ENCODE results near the gene EIF4G3.
A peak's percentile ranks its signal among the peaks of the same experiment; 100 is the strongest.

The EIF4G3 gene

DNA sequence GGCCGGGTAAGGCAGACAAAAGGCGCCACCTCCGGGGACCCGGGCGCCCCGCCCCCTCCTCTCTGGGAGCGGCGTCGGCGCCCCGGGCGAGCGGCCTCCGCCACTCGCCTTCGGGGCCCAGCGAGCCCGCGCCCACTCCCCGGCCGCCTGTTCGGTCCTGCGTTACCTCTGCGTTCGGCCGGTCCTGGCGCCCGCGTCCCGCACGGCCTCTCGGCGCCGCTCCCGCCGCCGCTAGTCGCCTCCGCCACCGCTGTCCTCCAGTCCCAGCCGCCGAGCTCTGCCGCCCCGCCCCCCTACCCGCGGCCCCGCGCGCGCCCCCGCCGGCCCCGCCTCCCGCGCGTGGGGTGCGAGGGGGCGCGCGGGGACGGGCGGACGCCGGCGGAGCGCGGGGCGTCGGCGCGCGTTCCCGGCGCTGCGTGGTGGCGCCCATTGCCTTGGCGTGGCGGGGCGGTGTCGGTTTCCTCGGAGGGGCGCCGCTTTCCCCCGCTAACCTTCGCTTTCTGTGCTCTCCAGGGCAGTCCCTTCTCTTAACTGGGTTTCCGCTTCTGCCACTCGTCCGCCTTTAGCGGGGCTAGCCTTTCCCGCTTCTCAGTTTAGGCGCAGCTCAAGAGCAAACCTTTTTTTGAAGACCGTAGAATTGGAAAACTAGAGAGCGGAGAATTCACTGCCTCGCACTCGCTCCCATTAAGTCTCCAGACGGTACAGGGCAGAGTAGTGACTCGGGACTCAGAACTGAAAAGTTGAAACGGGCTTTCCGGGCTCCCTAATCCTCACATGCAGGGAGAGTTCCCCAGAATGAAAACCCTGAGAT is 389.5 kb downstream of the EIF4G3 start, which contains the start of gene HP1BP3:
TSS of gene HP1BP3 (minus strand) at position 279 of the 811 bp plus-strand sequence. CDS start 6,867 bp downstream, outside the sequence.
- TF ChIP-seq ZNF274 (IDR thresholded peaks at IDR 0.05; ENCODE audit: low read depth, low read length): no peak
- peak within 1 kb of the TSS; percentile 97 for H3K4me3 ChIP-seq (ENCODE audit: low read length)

DNA sequence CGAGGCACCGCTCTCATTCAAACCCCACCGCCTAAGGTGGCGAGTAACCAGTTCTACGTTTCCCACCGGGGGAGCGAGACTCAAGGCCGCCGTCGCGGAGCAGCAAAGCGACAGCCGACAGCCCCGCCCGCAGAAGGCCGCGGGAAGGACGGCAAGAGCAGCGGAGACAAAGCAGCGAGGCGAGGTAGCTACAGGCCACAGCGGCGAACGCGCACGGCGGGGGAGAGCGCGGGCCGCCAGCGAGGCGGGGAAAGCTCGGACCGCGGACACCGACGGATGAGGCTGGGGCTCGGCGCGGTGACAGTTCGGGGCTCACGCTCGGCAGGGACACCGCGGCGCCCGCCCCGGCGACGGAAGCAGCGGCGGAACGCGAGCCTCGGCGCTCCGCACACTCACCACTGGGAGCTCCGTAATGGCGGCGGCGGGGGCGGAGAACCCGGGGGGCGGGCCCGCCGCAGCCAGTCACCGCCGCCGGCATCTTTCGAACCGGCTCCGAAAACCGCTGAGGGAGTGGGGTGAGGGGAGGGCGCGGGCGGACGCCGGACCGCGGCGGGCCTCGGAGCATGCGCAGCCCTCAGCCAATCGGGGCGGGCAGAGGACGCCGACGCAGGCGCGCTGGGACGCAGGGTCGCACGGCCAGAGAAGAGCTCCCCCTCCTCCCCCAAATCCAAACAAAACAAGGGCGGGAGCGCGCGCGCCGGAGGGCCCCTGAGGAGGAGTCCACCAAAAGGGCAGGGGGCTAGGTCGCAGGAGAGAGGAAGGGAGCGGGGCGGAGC is 390.3 kb downstream of the EIF4G3 start:
- H3K4me3 ChIP-seq (ENCODE audit: low read length): peak overlapping the region; percentile 97
- no peak for TF ChIP-seq ZNF274 (IDR thresholded peaks at IDR 0.05; ENCODE audit: low read depth, low read length)

DNA sequence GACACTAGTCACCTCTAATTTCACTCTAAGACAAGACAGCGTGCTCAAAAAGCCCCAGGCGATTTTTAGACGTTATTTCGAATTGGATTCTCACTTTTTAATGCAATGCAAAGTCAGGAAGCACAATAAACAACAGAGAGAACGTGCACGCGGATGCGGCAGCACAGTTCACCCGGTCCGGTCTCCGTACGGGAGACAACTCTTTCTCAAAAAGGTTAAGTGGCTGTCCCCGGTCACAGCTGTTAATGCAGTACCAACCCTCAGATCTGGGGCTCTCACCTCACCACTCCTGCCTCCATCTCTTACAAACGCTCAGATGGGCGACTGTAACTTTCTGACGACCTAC is 390.8 kb downstream of the EIF4G3 start:
- peak overlapping the region; percentile 72 for H3K4me3 ChIP-seq (ENCODE audit: low read length)
- no peak for TF ChIP-seq ZNF274 (IDR thresholded peaks at IDR 0.05; ENCODE audit: low read depth, low read length)

DNA sequence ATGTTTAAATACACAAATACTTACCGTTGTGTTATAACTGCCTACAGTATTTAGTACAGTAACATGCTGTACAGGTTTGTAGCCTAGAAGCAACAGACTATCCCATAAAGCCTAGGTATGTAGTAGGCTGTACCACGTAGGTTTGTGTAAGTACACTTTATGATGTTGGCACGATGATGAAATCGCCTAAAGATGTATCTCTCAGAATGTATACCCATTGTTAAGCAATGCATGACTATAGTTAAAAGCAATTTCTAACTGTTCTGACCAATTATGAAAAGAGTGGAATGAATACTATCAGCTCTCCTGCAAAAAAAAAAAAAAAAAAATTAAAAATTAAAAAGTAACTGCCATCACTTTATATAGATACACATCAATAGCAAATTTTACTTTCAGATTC is 401.0 kb downstream of the EIF4G3 start:
- no peak overlapping the region for H3K4me3 ChIP-seq (ENCODE audit: low read length)
- TF ChIP-seq ZNF274 (IDR thresholded peaks at IDR 0.05; ENCODE audit: low read depth, low read length): no peak

DNA sequence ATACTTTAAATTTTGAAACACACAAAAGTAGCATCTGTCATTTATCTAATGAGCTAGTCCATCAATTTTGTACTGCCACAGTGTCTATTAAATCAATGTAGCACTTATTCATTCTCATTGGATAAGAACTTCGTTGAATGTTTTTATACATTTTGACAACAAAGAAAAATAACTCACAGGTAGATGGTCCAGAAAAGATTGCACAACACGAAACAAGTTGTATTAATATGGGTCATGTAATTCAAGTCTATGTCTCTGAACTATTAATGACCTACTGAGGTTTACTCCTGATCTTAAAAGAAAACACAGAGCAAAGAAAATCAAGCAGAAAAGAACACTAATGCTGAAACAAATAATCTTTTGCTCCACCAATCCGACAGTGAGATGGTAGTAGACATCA is 404.9 kb downstream of the EIF4G3 start:
- no peak for TF ChIP-seq ZNF274 (IDR thresholded peaks at IDR 0.05; ENCODE audit: low read depth, low read length)
- H3K4me3 ChIP-seq (ENCODE audit: low read length): no peak overlapping the region

DNA sequence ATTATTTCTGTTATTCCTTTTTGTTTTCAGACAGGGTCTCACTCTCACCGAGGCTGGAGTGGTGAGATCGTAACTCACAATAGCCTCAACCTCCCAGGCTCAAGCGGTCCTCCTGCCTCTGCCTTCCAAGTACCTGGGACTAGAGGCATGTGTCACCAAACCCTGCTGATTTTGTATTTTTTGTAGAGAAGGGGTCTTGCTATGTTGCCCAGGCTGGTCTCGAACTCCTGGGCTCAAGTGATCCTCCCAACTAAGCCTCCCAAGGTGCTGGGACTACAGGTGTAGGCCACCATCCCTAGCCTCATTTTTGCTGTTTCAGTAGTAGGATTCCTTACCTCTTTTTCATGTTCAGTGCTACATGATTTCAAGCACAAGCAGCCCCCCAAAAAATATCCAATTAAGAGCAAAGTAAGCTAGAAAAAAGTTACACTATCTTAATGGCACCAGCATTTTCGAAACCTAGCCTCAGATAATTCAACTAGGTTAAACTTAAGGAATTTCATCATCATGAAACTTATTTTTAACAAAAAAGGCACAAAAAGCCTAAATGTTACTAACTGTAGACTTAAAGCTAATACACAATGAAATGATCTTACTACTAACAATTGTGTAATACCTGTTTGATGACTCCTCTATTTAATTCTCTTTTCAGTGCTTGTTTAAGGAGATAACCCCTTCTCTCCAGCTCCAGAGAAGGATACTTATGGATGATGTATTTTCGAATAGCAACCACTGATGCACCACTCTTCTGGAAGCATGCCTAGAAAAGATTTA is 406.2 kb downstream of the EIF4G3 start:
- TF ChIP-seq ZNF274 (IDR thresholded peaks at IDR 0.05; ENCODE audit: low read depth, low read length): no peak
- H3K4me3 ChIP-seq (ENCODE audit: low read length): no peak overlapping the region

DNA sequence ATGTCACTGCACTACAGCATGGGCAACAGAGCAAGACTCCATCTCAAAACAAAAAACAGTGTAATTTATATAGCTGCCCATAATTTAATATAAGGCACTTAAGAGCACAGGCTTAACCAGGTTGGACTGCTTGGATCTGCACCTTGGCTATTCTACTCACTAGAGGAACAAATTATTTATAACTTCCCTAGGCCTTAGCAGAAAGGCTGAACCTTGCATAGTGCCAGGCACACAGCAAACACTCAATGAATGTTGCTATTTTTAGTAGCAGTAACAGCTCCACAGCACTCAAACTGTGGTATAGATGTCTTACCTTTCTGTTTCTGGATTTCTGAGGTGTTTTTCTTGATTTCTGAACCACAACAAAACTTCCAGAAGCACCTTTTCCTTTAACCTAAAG is 409.4 kb downstream of the EIF4G3 start:
- H3K4me3 ChIP-seq (ENCODE audit: low read length): no peak overlapping the region
- TF ChIP-seq ZNF274 (IDR thresholded peaks at IDR 0.05; ENCODE audit: low read depth, low read length): no peak

DNA sequence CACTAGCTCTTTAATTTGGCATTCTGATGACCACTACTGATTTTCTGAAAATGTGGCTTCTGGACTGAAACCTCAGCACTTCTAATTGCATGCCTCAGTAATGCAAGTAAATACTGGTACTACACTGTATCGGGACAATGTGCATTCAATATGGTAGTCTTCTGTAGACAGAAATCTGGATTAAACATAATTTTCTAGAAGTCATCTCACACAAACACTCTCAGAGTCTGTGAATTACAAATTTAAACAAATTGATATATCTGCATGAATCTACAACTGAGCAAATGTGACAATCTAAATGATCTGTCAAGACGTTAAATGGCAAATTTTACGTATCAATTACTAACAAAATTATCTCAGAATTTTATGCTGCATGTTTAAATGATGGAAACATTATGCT is 413.3 kb downstream of the EIF4G3 start:
- H3K4me3 ChIP-seq (ENCODE audit: low read length): no peak overlapping the region
- TF ChIP-seq ZNF274 (IDR thresholded peaks at IDR 0.05; ENCODE audit: low read depth, low read length): no peak

DNA sequence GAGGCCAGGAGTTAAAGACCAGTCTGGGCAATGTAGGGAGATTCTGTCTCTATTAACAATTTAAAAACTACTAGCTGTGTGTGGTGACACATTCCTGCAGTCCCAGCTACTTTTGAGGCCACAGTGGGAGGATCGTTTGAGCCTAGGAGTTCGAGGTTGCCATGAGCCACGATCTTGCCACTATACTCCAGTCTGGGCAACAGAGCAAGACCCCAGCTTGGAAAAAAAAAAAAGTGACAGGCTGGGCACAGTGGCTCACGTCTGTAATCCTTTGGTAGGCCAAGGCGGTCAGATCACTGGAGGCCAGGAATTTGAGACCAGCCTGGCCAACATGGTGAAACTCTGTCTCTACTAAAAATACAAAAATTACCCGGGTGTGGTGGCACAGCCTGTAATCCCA is 416.4 kb downstream of the EIF4G3 start:
- no peak overlapping the region for H3K4me3 ChIP-seq (ENCODE audit: low read length)
- TF ChIP-seq ZNF274 (IDR thresholded peaks at IDR 0.05; ENCODE audit: low read depth, low read length): no peak

All from GM08714 (cell line).